ENCODE results near the gene NXPH1.
A peak's percentile ranks its signal among the peaks of the same experiment; 100 is the strongest.
"Not testable (repeated sequence)": the region's sequence is repeated elsewhere in the genome, so short reads cannot be mapped to it uniquely, and the experiment has no call there.

NXPH1 gene

GRCh38 chr7:8702807-8703206, 269.4 kb downstream of the NXPH1 start:
- TF ChIP-seq TAF1 (IDR thresholded peaks at IDR 0.05; ENCODE audit: low read depth, low read length) (no peak), POLR2AphosphoS5 (IDR thresholded peaks at IDR 0.05; ENCODE audit: low read depth, low read length) (no peak), PAX5 (IDR thresholded peaks at IDR 0.05; ENCODE audit: insufficient read depth, low read length, severe bottlenecking) (no peak), SPI1 (IDR thresholded peaks at IDR 0.05; ENCODE audit: low read depth, low read length) (no peak), POLR2A (IDR thresholded peaks at IDR 0.05; ENCODE audit: low read depth, low read length) (no peak), POU2F2 (IDR thresholded peaks at IDR 0.05; ENCODE audit: low read depth, low read length) (no peak)
- DNase-seq (ENCODE audit: insufficient read length, low spot score): no peak
- no peak for FAIRE-seq

DNA sequence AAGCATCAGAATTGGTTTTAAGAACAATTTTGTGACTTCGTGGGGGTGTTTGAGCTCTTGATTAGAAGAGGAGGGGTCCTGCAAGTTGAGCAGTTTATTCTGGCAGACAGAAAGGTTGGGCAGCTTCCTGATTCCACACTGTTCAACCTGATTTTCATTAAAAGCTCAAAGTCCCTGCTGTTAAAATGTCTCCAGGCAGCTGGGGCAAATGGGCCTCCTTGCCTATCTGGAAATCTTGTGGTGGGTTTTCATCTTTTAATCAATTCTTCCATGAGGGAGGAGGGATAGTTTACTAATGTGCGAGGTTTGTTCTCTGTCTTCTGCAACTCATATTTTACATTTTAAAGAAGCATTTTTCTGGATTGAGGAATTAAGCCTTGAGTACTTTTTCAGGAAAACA, 276.7 kb downstream of the NXPH1 start:
- no peak for FAIRE-seq
- TF ChIP-seq PAX5 (IDR thresholded peaks at IDR 0.05; ENCODE audit: insufficient read depth, low read length, severe bottlenecking) (no peak), TAF1 (IDR thresholded peaks at IDR 0.05; ENCODE audit: low read depth, low read length) (no peak), POLR2A (IDR thresholded peaks at IDR 0.05; ENCODE audit: low read depth, low read length) (no peak), SPI1 (IDR thresholded peaks at IDR 0.05; ENCODE audit: low read depth, low read length) (no peak), POU2F2 (IDR thresholded peaks at IDR 0.05; ENCODE audit: low read depth, low read length) (no peak), POLR2AphosphoS5 (IDR thresholded peaks at IDR 0.05; ENCODE audit: low read depth, low read length) (no peak)
- DNase-seq (ENCODE audit: insufficient read length, low spot score): no peak

DNA sequence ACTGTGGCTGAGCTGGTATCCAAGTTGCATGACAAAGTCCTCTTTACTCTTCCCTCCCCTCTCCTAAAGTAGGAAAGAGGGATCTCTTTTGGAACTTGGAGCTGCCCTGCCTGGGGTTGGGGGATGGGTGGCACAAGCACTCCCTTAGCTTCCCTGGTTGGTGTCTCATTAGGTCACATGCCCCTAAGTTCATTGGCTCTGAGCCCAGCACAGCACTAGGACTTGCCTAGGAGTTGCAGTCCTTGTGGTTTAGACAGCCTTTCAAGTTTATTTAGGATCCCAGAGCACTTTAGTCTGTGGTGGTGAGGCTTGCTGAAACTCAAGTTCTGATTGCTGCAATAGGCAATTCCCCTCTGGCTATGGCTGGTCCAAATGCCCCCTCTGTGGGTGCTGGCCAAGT, 281.4 kb downstream of the NXPH1 start:
- TF ChIP-seq POLR2AphosphoS5 (IDR thresholded peaks at IDR 0.05; ENCODE audit: low read depth, low read length) (no peak), POU2F2 (IDR thresholded peaks at IDR 0.05; ENCODE audit: low read depth, low read length) (no peak), TAF1 (IDR thresholded peaks at IDR 0.05; ENCODE audit: low read depth, low read length) (no peak), SPI1 (IDR thresholded peaks at IDR 0.05; ENCODE audit: low read depth, low read length) (no peak), POLR2A (IDR thresholded peaks at IDR 0.05; ENCODE audit: low read depth, low read length) (no peak), PAX5 (IDR thresholded peaks at IDR 0.05; ENCODE audit: insufficient read depth, low read length, severe bottlenecking) (no peak)
- no peak for FAIRE-seq
- no peak for DNase-seq (ENCODE audit: insufficient read length, low spot score)

DNA sequence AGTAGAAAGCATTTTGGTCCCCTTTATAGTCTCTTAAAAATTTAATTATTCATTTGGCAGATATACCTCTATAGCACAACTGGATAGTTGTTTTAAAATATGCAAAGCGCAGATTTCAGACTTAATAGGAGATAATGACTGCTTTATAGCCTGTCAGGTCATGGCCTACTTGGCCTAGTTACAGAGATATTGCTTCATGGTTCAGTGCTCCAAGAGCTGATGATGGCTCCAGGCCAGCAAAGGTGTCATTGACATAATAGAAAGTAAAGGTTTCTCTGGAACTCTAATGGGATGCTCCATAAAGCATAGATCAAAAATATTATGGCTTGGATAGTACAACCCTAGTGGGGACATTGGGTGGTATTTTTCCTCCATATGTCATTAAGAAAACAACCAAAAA, 285.7 kb downstream of the NXPH1 start:
- FAIRE-seq (no peak), DNase-seq (ENCODE audit: insufficient read length, low spot score) (no peak)
- TF ChIP-seq POU2F2 (IDR thresholded peaks at IDR 0.05; ENCODE audit: low read depth, low read length): no peak
- no peak for TF ChIP-seq TAF1 (IDR thresholded peaks at IDR 0.05; ENCODE audit: low read depth, low read length)
- no peak for TF ChIP-seq POLR2AphosphoS5 (IDR thresholded peaks at IDR 0.05; ENCODE audit: low read depth, low read length)
- no peak for TF ChIP-seq SPI1 (IDR thresholded peaks at IDR 0.05; ENCODE audit: low read depth, low read length)
- TF ChIP-seq PAX5 (IDR thresholded peaks at IDR 0.05; ENCODE audit: insufficient read depth, low read length, severe bottlenecking): no peak
- no peak for TF ChIP-seq POLR2A (IDR thresholded peaks at IDR 0.05; ENCODE audit: low read depth, low read length)

GRCh38 chr7:8724080-8724718, 290.8 kb downstream of the NXPH1 start:
- DNase-seq (ENCODE audit: insufficient read length, low spot score) (peak; percentile 22), FAIRE-seq (peak; percentile 51)
- no peak for TF ChIP-seq SPI1 (IDR thresholded peaks at IDR 0.05; ENCODE audit: low read depth, low read length)
- TF ChIP-seq POLR2A (IDR thresholded peaks at IDR 0.05; ENCODE audit: low read depth, low read length): no peak
- no peak for TF ChIP-seq TAF1 (IDR thresholded peaks at IDR 0.05; ENCODE audit: low read depth, low read length)
- TF ChIP-seq POU2F2 (IDR thresholded peaks at IDR 0.05; ENCODE audit: low read depth, low read length): no peak
- no peak for TF ChIP-seq PAX5 (IDR thresholded peaks at IDR 0.05; ENCODE audit: insufficient read depth, low read length, severe bottlenecking)
- no peak for TF ChIP-seq POLR2AphosphoS5 (IDR thresholded peaks at IDR 0.05; ENCODE audit: low read depth, low read length)

DNA sequence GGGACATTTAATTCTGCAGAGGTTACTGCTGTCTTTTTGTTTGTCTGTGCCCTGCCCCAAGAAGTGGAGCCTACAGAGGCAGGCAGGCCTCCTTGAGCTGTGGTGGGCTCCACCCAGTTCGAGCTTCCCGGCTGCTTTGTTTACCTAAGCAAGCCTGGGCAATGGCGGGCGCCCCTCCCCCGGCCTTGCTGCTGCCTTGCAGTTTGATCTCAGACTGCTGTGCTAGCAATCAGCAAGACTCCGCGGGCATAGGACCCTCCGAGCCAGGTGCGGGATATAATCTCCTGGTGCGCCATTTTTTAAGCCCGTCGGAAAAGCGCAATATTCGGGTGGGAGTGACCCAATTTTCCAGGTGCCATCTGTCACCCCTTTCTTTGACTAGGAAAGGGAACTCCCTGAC, 298.3 kb downstream of the NXPH1 start:
- not testable (repeated sequence) for FAIRE-seq; DNase-seq (ENCODE audit: insufficient read length, low spot score)

- FAIRE-seq: no peak
- TF ChIP-seq POLR2AphosphoS5 (IDR thresholded peaks at IDR 0.05; ENCODE audit: low read depth, low read length) (no peak), PAX5 (IDR thresholded peaks at IDR 0.05; ENCODE audit: insufficient read depth, low read length, severe bottlenecking) (no peak), POU2F2 (IDR thresholded peaks at IDR 0.05; ENCODE audit: low read depth, low read length) (no peak), TAF1 (IDR thresholded peaks at IDR 0.05; ENCODE audit: low read depth, low read length) (no peak), SPI1 (IDR thresholded peaks at IDR 0.05; ENCODE audit: low read depth, low read length) (no peak), POLR2A (IDR thresholded peaks at IDR 0.05; ENCODE audit: low read depth, low read length) (no peak)
- no peak for DNase-seq (ENCODE audit: insufficient read length, low spot score)
These were observed 306.4 kb downstream of the NXPH1 start for GRCh38 chr7:8739837-8740236.

- FAIRE-seq: no peak
- no peak for TF ChIP-seq POLR2A (IDR thresholded peaks at IDR 0.05; ENCODE audit: low read depth, low read length)
- TF ChIP-seq PAX5 (IDR thresholded peaks at IDR 0.05; ENCODE audit: insufficient read depth, low read length, severe bottlenecking): no peak
- TF ChIP-seq POU2F2 (IDR thresholded peaks at IDR 0.05; ENCODE audit: low read depth, low read length): no peak
- DNase-seq (ENCODE audit: insufficient read length, low spot score): no peak
These were observed 309.4 kb downstream of the NXPH1 start for GRCh38 chr7:8742837-8743236.

- TF ChIP-seq SPI1 (IDR thresholded peaks at IDR 0.05; ENCODE audit: low read depth, low read length) (no peak), PAX5 (IDR thresholded peaks at IDR 0.05; ENCODE audit: insufficient read depth, low read length, severe bottlenecking) (no peak), POLR2AphosphoS5 (IDR thresholded peaks at IDR 0.05; ENCODE audit: low read depth, low read length) (no peak), POU2F2 (IDR thresholded peaks at IDR 0.05; ENCODE audit: low read depth, low read length) (no peak), POLR2A (IDR thresholded peaks at IDR 0.05; ENCODE audit: low read depth, low read length) (no peak), TAF1 (IDR thresholded peaks at IDR 0.05; ENCODE audit: low read depth, low read length) (no peak)
- DNase-seq (ENCODE audit: insufficient read length, low spot score) (no peak), FAIRE-seq (no peak)
These were observed 313.9 kb downstream of the NXPH1 start for GRCh38 chr7:8747338-8747737.

- no peak for DNase-seq (ENCODE audit: insufficient read length, low spot score)
- TF ChIP-seq TAF1 (IDR thresholded peaks at IDR 0.05; ENCODE audit: low read depth, low read length): no peak
- no peak for TF ChIP-seq POLR2A (IDR thresholded peaks at IDR 0.05; ENCODE audit: low read depth, low read length)
- TF ChIP-seq POLR2AphosphoS5 (IDR thresholded peaks at IDR 0.05; ENCODE audit: low read depth, low read length): no peak
- no peak for TF ChIP-seq PAX5 (IDR thresholded peaks at IDR 0.05; ENCODE audit: insufficient read depth, low read length, severe bottlenecking)
- TF ChIP-seq SPI1 (IDR thresholded peaks at IDR 0.05; ENCODE audit: low read depth, low read length): no peak
- TF ChIP-seq POU2F2 (IDR thresholded peaks at IDR 0.05; ENCODE audit: low read depth, low read length): no peak
- FAIRE-seq: no peak
These were observed 318.3 kb downstream of the NXPH1 start for GRCh38 chr7:8751557-8752231.
